Colonic mucosa (tissue), 4 donors: ENCODE results near the gene BANF1. TPM values are rescaled to one million over a fixed set of nuclear protein-coding genes. Genes with fewer than 3 reads are reported as not detected.

ENCODE experiments used
- DNase-seq: peaks from one replicate; pipeline ENCODE4 v3.0.0-alpha.2; 2020
- H3K27ac ChIP-seq: fragments of 200-600 bp; one replicate; pipeline ENCODE4 v1.8.0; 2021
- H3K27me3 ChIP-seq: fragments of 200-600 bp; one replicate; pipeline ENCODE4 v1.8.0; 2021
- H3K36me3 ChIP-seq: fragments of 200-600 bp; one replicate; pipeline ENCODE4 v1.8.0; 2021
- H3K4me1 ChIP-seq: fragments of 200-600 bp; one replicate; pipeline ENCODE4 v1.8.0; 2021; ENCODE audit warnings: mild to moderate bottlenecking
- H3K4me3 ChIP-seq: fragments of 200-600 bp; one replicate; pipeline ENCODE4 v1.8.0; 2021
- H3K9ac ChIP-seq, 2 donors: one replicate each; pipeline ENCODE4 v1.7.0; 2013; ENCODE audit warnings: control low read depth in 2 of 2, low read depth in 2 of 2, low read length in 2 of 2
- H3K9me3 ChIP-seq: fragments of 200-600 bp; one replicate; pipeline ENCODE4 v1.8.0; 2021
- CTCF ChIP-seq: fragments of 200-600 bp; IDR thresholded peaks from one replicate; pipeline ENCODE4 v1.8.0; 2022; ENCODE audit warnings: antibody characterized with exemption, mild to moderate bottlenecking
- intact Hi-C: fragments of 100-400 bp; cut with DNase I; formaldehyde crosslinking; loops from one replicate; pipeline ENCODE4 v1.14.1; 2022
- total RNA-seq, 2 donors: library from RNA; stranded (reverse); fragmentation: NEBNext Ultra II Directional in 1 of 2; extraction: Animal tissue kit (Norgen Biotek cat#: 25700) in 1 of 2; gene quantifications; one replicate each; pipeline ENCODE4 v1.2.1, GENCODE V29; 2021
- donor health status: healthy.
- donor health status: DM: no; HTN: no; CAD: no.
- donor health status: DM: no; HTN: no; CAD: no.

The BANF1 gene
- 100 to 1,000 TPM; 128 to 231 TPM for total RNA-seq

GRCh38 chr11:66001942-66002647 is at the start of gene BANF1, which contains the start of gene EIF1AD:
Gene BANF1 (plus strand): TSS chr11:66002503. CDS start chr11:66003251, 748 bp downstream.
Gene EIF1AD (minus strand): TSS chr11:66002157. CDS start chr11:66000389, 1,768 bp downstream.
- DNase-seq, result peak; percentile 95
- Histone ChIP-seq H3K4me1 (peaks cover 6% of the 10 kb centered on the region), H3K27me3 (no peaks in the 10 kb centered on the region), H3K27ac (peak within 1 kb of the TSS; percentile 93), H3K9ac (peak within 1 kb of the TSS; percentile 85 to 99), H3K4me3 (peak within 1 kb of the TSS; percentile 71), H3K9me3 (no peaks in the 10 kb centered on the region), H3K36me3 (peaks cover 20% of the 10 kb centered on the region)
- intact Hi-C loops, result loop anchor here (5.0 kb wide), 1 partner anchor 40 kb away; the partner anchor contains the start of gene SART1
- no peak for TF ChIP-seq CTCF

GRCh38 chr11:65953471-65953870 is 48.8 kb upstream of the BANF1 start:
- Histone ChIP-seq H3K27ac (no peak overlapping the region), H3K4me3 (no peak overlapping the region), H3K9ac (no peak overlapping the region), H3K9me3 (no peaks in the 10 kb centered on the region), H3K4me1 (no peaks in the 10 kb centered on the region), H3K36me3 (no peaks in the 10 kb centered on the region), H3K27me3 (no peaks in the 10 kb centered on the region)
- no peak for DNase-seq
- TF ChIP-seq CTCF, result no peak
- intact Hi-C loops, result no loop called here

GRCh38 chr11:65954771-65955170 is 47.5 kb upstream of the BANF1 start:
- Histone ChIP-seq H3K27ac (no peak overlapping the region), H3K9me3 (no peaks in the 10 kb centered on the region), H3K9ac (no peak overlapping the region), H3K4me1 (no peaks in the 10 kb centered on the region), H3K36me3 (no peaks in the 10 kb centered on the region), H3K27me3 (no peaks in the 10 kb centered on the region), H3K4me3 (no peak overlapping the region)
- no peak for TF ChIP-seq CTCF
- intact Hi-C loops, result no loop called here
- no peak for DNase-seq

GRCh38 chr11:65958291-65958690 is 44.0 kb upstream of the BANF1 start:
- no peak overlapping the region for H3K9ac ChIP-seq
- no peak for DNase-seq
- H3K4me3 ChIP-seq, result no peak overlapping the region
- H3K9me3 ChIP-seq, result no peaks in the 10 kb centered on the region
- H3K36me3 ChIP-seq, result no peaks in the 10 kb centered on the region
- no peak for TF ChIP-seq CTCF
- H3K27me3 ChIP-seq, result no peaks in the 10 kb centered on the region
- intact Hi-C loops, result no loop called here
- no peak overlapping the region for H3K27ac ChIP-seq
- peaks cover 10% of the 10 kb centered on the region for H3K4me1 ChIP-seq

GRCh38 chr11:65958774-65959420 is 43.4 kb upstream of the BANF1 start:
- no peak overlapping the region for H3K27ac ChIP-seq
- no peak for TF ChIP-seq CTCF
- no peak for DNase-seq
- H3K9ac ChIP-seq, result no peak overlapping the region
- peaks cover 11% of the 10 kb centered on the region for H3K4me1 ChIP-seq
- no peaks in the 10 kb centered on the region for H3K36me3 ChIP-seq
- no peak overlapping the region for H3K4me3 ChIP-seq
- no peaks in the 10 kb centered on the region for H3K9me3 ChIP-seq
- H3K27me3 ChIP-seq, result no peaks in the 10 kb centered on the region
- intact Hi-C loops, result no loop called here
